Measurements from ENCODE around the gene AIPL1. TPM values are rescaled to one million over a fixed set of nuclear protein-coding genes. Genes with fewer than 3 reads are reported as not detected.

The AIPL1 gene
- total and polyA plus RNA-seq, 2 of the 4 experiments (the other 2 are of a cell fraction): not detected

GRCh38 chr17:6474906-6475305, 40.0 kb upstream of the AIPL1 start:
- CTCF ChIA-PET: no interaction called here
- dilution Hi-C loops (cut with HindIII; ENCODE audit: low sequenced_read_pairs, unreplicated experiment): no loop called here
- no peak overlapping the region for H3K4me2 ChIP-seq (ENCODE audit: low read depth, low read length)

More at GRCh38 chr17:6474906-6475305, 40.0 kb upstream of the AIPL1 start:
- H2BK120ac ChIP-seq (ENCODE audit: low read depth, low read length): no peak overlapping the region
- H2AK9ac ChIP-seq (replicated peaks; ENCODE audit: low read depth, low read length, poor library complexity): no peak overlapping the region
- H3K9me3 ChIP-seq (ENCODE audit: control insufficient read depth, insufficient read depth, low read length): no peaks in the 10 kb centered on the region
- POLR2A ChIA-PET (ENCODE audit: unreplicated experiment): no interaction called here
- H3K14ac ChIP-seq (replicated peaks; ENCODE audit: low read depth, low read length): no peak overlapping the region
- H2BK15ac ChIP-seq (ENCODE audit: low read depth, low read length): no peak overlapping the region
- H3K9me1 ChIP-seq (ENCODE audit: insufficient read depth, low read length): peaks cover 7% of the 10 kb centered on the region; the same call in 1 of the 2 replicates
- intact Hi-C loops (cut with micrococcal nuclease): loop anchor here (5.0 kb wide), 2 partner anchors 82 to 117 kb away; partner anchors contain the start of gene PITPNM3
- no peak overlapping the region for H2BK20ac ChIP-seq (ENCODE audit: low read depth, low read length)
- H2AK5ac ChIP-seq (ENCODE audit: low read depth, low read length): no peak overlapping the region
- in situ Hi-C loops (cut with MboI; ENCODE audit: low sequenced_read_pairs): loop anchor here (10.0 kb wide), 1 partner anchor 170 kb away; the partner anchor contains the start of genes KIAA0753 and TXNDC17
- ATAC-seq (ENCODE audit: low read depth) (no peak), DNase-seq (no peak)
- H3K9ac ChIP-seq (ENCODE audit: low read depth, low read length): no peak overlapping the region
- no TSS peak for BruUV-seq (replicated peaks)
- peaks cover 13% of the 10 kb centered on the region for H3K4me1 ChIP-seq (ENCODE audit: control insufficient read depth, insufficient read depth, low read length)
- no peak overlapping the region for H4K5ac ChIP-seq (ENCODE audit: low read depth, low read length)
- no peak overlapping the region for H4K91ac ChIP-seq (ENCODE audit: insufficient read depth, low read depth, low read length)
- H4K20me1 ChIP-seq (ENCODE audit: insufficient read depth, low read length): peaks cover 5% of the 10 kb centered on the region; the same call in 1 of the 2 replicates
- H3K4ac ChIP-seq (ENCODE audit: low read depth, low read length): no peak overlapping the region
- H3K23ac ChIP-seq (ENCODE audit: low read depth, low read length): no peak overlapping the region
- no peak overlapping the region for H2AFZ ChIP-seq (replicated peaks; ENCODE audit: low read length, poor library complexity)
- TF ChIP-seq MAZ (IDR thresholded peaks at IDR 0.05; ENCODE audit: borderline replicate concordance, low read depth, low read length): no peak
- no peak for TF ChIP-seq RAD21 (IDR thresholded peaks at IDR 0.05; ENCODE audit: low read length)
- no peak for TF ChIP-seq MXI1 (IDR thresholded peaks at IDR 0.05; ENCODE audit: borderline replicate concordance, low read depth, low read length)
- TF ChIP-seq RFX5 (IDR thresholded peaks at IDR 0.05; ENCODE audit: low read depth, low read length): no peak
- TF ChIP-seq POLR2A (IDR thresholded peaks at IDR 0.05; ENCODE audit: low read depth, low read length): no peak
- H2BK5ac ChIP-seq (ENCODE audit: low read depth, low read length, poor library complexity, severe bottlenecking): no peak overlapping the region
- H3K27me3 ChIP-seq (ENCODE audit: control insufficient read depth, insufficient read depth, low read length): peaks cover 2% of the 10 kb centered on the region; the same call in 1 of the 2 replicates
- WGBS, 2 experiments (ENCODE audit: extremely low coverage in 2 of 2, insufficient read length in 1 of 2): 69% methylated on average over 3 of the region's 7 CpGs; no CpG with 5 or more reads in 1 of the 2 experiments
- no peak overlapping the region for H4K8ac ChIP-seq (ENCODE audit: low read depth in 2 of 2, low read length in 2 of 2)
- H3K27ac ChIP-seq (ENCODE audit: insufficient read depth, low read length): no peak overlapping the region
- H3K79me1 ChIP-seq (ENCODE audit: low read depth in 1 of 2, low read length in 2 of 2): no peaks in the 10 kb centered on the region
- no peak overlapping the region for H3K4me3 ChIP-seq (ENCODE audit: insufficient read depth, low read depth, low read length)
- H3K18ac ChIP-seq (ENCODE audit: low read depth, low read length): no peak overlapping the region
- H3K56ac ChIP-seq (ENCODE audit: extremely low read depth, insufficient read depth, low read length): no peak overlapping the region
- H3K36me3 ChIP-seq (ENCODE audit: control insufficient read depth, insufficient read depth, low read length): no peaks in the 10 kb centered on the region
